PFSK-1 (cell line): Measurements from ENCODE around the gene SLC2A4.

Source experiments
- FOXP2 ChIP-seq: optimal IDR thresholded peaks from 2 replicates; pipeline ENCODE3; 2011; ENCODE audit warnings: borderline replicate concordance, control low read depth, inconsistent platforms; ENCODE audit not compliant: insufficient read depth; ENCODE audit errors: extremely low read length, extremely low read depth
- POLR2AphosphoS5 ChIP-seq: IDR thresholded peaks from 2 replicates; pipeline ENCODE4 v1.6.1; 2012; ENCODE audit warnings: low read depth, mild to moderate bottlenecking, control low read depth, low read length, moderate library complexity
- SIN3A ChIP-seq: IDR thresholded peaks from 2 replicates; pipeline ENCODE4 v1.6.1; 2012; ENCODE audit warnings: mild to moderate bottlenecking, low read length, moderate library complexity, borderline replicate concordance; ENCODE audit not compliant: insufficient read depth
- TAF1 ChIP-seq: IDR thresholded peaks from 2 replicates; pipeline ENCODE4 v1.6.1; 2012; ENCODE audit warnings: low read length, control low read depth, borderline replicate concordance; ENCODE audit not compliant: insufficient read depth
- TF ChIP-seq, protein P1 (sequence below), 2 experiments: IDR thresholded peaks; 2 replicates each; pipeline versions ENCODE4 v1.6.1 to v1.8.0; 2011 to 2012; ENCODE audit warnings: low read depth in 2 of 2, low read length in 2 of 2, control low read depth in 1 of 2, inconsistent platforms in 1 of 2, mild to moderate bottlenecking in 1 of 2, moderate library complexity in 1 of 2; ENCODE audit not compliant: insufficient read depth in 1 of 2

SLC2A4 gene

DNA sequence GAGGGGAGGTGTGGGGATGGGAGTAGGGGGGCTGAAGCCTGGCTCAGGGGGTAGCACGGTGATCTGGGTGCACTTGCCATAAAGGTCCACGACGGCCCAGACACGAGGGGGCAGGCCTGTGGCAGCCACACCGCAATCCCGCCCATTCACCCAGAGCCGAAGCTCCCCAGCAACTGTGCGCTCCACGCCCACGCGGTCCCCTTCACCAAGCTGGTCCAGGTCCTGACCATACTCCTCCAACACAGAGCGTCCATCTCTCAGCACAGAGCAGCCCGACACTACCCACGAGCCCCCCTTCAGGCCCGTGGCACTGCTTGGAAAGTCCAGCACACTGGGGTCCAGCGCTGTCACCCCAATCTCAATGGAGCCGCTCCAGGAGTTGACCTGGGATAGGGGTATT is 46.0 kb downstream of the SLC2A4 start:
- TF ChIP-seq TAF1 (no peak), POLR2AphosphoS5 (no peak), SIN3A (no peak), FOXP2 (no peak)
- TF ChIP-seq, protein P1, sequence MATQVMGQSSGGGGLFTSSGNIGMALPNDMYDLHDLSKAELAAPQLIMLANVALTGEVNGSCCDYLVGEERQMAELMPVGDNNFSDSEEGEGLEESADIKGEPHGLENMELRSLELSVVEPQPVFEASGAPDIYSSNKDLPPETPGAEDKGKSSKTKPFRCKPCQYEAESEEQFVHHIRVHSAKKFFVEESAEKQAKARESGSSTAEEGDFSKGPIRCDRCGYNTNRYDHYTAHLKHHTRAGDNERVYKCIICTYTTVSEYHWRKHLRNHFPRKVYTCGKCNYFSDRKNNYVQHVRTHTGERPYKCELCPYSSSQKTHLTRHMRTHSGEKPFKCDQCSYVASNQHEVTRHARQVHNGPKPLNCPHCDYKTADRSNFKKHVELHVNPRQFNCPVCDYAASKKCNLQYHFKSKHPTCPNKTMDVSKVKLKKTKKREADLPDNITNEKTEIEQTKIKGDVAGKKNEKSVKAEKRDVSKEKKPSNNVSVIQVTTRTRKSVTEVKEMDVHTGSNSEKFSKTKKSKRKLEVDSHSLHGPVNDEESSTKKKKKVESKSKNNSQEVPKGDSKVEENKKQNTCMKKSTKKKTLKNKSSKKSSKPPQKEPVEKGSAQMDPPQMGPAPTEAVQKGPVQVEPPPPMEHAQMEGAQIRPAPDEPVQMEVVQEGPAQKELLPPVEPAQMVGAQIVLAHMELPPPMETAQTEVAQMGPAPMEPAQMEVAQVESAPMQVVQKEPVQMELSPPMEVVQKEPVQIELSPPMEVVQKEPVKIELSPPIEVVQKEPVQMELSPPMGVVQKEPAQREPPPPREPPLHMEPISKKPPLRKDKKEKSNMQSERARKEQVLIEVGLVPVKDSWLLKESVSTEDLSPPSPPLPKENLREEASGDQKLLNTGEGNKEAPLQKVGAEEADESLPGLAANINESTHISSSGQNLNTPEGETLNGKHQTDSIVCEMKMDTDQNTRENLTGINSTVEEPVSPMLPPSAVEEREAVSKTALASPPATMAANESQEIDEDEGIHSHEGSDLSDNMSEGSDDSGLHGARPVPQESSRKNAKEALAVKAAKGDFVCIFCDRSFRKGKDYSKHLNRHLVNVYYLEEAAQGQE (IDR thresholded peaks at IDR 0.05; ENCODE audit: insufficient read depth in 1 of 2, low read depth in 2 of 2, low read length in 2 of 2), result no peak

DNA sequence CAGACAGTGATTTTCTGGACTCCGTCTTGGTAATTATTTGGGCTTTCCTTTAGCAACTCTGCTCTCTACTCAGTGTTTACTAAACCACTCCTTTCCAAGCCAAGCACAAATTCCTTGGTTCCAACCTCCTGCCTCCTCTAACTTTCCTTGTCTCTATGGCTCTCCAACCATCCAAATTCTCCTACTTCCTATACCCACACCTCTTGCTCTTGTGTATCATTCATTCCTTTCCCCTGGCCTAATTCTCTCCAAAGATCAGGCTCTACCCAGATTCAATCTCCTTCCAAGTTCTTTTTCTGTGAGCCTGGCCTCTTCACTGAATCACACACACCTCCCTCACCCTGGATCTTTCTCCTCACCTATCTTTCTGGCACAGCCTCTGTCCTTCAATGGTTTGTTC is 46.5 kb downstream of the SLC2A4 start:
- TF ChIP-seq FOXP2 (no peak), SIN3A (no peak), TAF1 (no peak), POLR2AphosphoS5 (no peak)
- TF ChIP-seq, protein P1 (IDR thresholded peaks at IDR 0.05; ENCODE audit: insufficient read depth in 1 of 2, low read depth in 2 of 2, low read length in 2 of 2), result no peak

DNA sequence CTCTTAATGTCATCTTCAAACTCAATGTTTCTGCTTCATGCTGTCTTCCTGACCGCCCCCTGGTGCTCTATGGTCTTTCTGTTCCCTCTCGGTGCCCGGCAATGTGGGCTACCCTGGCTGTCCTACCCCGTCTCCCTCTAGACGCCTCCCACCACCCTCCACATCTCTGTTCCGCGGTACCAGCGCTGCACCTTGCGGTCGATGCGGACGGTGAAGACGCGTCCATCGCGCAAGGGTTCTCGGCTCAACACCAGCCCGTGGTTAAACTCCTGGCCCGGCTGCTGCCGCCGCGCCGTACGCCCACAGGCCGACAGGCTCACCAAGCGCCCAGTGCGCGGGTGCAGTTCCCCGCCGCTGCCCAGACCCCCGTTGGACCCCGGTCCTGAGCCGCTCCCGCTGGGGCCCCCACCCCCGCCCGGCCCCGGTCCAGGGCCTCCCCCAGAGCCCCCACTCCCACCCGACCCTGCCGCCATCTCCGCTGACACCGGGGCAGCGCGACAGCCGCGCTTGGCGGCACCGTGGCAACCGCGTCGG is 47.4 kb downstream of the SLC2A4 start, which contains the start of gene NEURL4:
Gene NEURL4, minus strand, starts transcription at position 496 of the 534 bp plus-strand sequence. Its CDS starts 23 bp downstream, at position 473.
- TF ChIP-seq, protein P1 (IDR thresholded peaks at IDR 0.05; ENCODE audit: insufficient read depth in 1 of 2, low read depth in 2 of 2, low read length in 2 of 2), result no peak

DNA sequence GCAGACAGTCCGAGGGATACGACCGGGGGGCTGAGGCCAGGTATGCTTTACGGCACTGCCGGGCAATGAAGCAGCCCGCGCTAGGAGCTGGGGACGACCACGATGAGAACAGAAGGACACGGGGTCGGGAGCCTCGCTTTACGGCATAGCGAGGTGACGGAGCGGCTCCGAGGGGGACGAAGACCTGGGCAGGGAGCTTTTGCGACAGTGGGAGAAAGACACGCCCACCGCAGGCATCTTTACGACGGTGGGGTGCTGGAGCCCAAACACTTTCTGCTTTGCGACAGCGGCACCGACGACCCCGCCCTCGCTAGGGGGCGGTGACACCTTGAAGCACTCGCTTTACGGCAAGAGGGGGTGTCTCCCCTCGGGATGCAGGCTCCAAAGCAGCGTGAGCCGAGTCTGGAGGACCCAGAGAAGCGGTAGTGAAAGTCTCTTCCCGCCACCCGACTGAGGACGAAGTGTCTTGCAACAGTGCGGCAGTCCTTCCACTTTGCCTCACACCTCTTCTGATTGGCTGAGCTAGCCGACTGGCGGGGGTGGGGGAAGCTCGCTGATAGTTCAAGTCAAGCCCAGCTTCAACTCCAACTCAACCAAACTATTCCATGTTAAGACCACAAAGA is 48.0 kb downstream of the SLC2A4 start:
- 0 out of 2 replicates have a peak, but pooled peaks have one; percentile 30 for TF ChIP-seq SIN3A
- peak; percentile 89 for TF ChIP-seq FOXP2
- no peak; the same call in 1 of the 2 replicates for TF ChIP-seq TAF1
- TF ChIP-seq, protein P1 (IDR thresholded peaks at IDR 0.05; ENCODE audit: insufficient read depth in 1 of 2, low read depth in 2 of 2, low read length in 2 of 2), result peak in 1 of 2 experiments; percentile 34; a peak in 1 of 4 replicates
- TF ChIP-seq POLR2AphosphoS5, result peak; percentile 85
